Ovary (tissue), 9 donors: ENCODE data around the gene MGAT4B. TPM values are rescaled to one million over a fixed set of nuclear protein-coding genes. Genes with fewer than 3 reads are reported as not detected.

ENCODE experiments used
- DNase-seq, 5 donors: peaks; one replicate each; pipeline ENCODE4 v3.0.0-alpha.2; 2019 to 2020
- H3K27ac ChIP-seq, 2 donors: fragments of 200-600 bp; one replicate each; pipeline versions ENCODE4 v1.5.1 to v1.8.0; 2019 to 2022
- H3K27me3 ChIP-seq: fragments of 200-600 bp; one replicate; pipeline ENCODE4 v1.8.0; 2022
- H3K36me3 ChIP-seq: fragments of 200-600 bp; sonication (generic); one replicate; pipeline ENCODE4 v1.5.1; 2019
- H3K4me1 ChIP-seq: one replicate; pipeline ENCODE4 v1.8.1; 2013; ENCODE audit warnings: mild to moderate bottlenecking, moderate library complexity; ENCODE audit not compliant: insufficient read depth
- H3K4me3 ChIP-seq: fragments of 200-600 bp; sonication (generic); one replicate; pipeline ENCODE4 v1.5.1; 2017
- H3K9me3 ChIP-seq, 2 donors: fragments of 200-600 bp in 1 of 2; sonication (generic) in 1 of 2; one replicate each; pipeline versions ENCODE4 v1.5.1 to v1.8.1; 2013 to 2019; ENCODE audit warnings: mild to moderate bottlenecking in 1 of 2, moderate library complexity in 1 of 2
- EP300 ChIP-seq: sonication (generic); formaldehyde crosslinking; IDR thresholded peaks from one replicate; pipeline ENCODE4 v1.6.1; 2017; ENCODE audit warnings: antibody characterized with exemption
- POLR2A ChIP-seq: fragments of 450-650 bp; IDR thresholded peaks from one replicate; pipeline ENCODE4 v1.6.1; 2017; ENCODE audit warnings: antibody characterized with exemption, mild to moderate bottlenecking, moderate library complexity
- WGBS, 3 donors: extraction: QIAGEN DNeasy Blood & Tissue Kit in 1 of 3; methylation state at CpG; one replicate each; pipeline versions ENCODE4 v1.1.5 to v1.1.7; 2013 to 2017; 5-methylcytosine and 5-hydroxymethylcytosine counted together
- intact Hi-C, 4 donors: fragments of 100-400 bp; cut with DNase I; formaldehyde crosslinking; loops; one replicate each; pipeline versions ENCODE4 v1.11.0 to v1.15.1; 2022 to 2023
- polyA plus RNA-seq, 2 donors: library from polyadenylated mRNA; stranded (reverse); fragments of 200-250 nt in 1 of 2; fragments of 350-450 nt in 1 of 2; fragmentation: Illumina TruSeq in 1 of 2; extraction: RNeasy Lipid Tissue Mini Kit (QIAGEN cat#74804) in 1 of 2; gene quantifications; one replicate each; pipeline ENCODE4 v1.2.3, GENCODE V29; 2013 to 2014
- total RNA-seq, 7 donors: library from RNA; depleted of rRNA in 2 of 7; stranded (reverse); fragments of >200 nt in 2 of 7; fragmentation: NEBNext Ultra II Directional in 3 of 7; extraction: Animal tissue kit (Norgen Biotek cat#: 25700) in 3 of 7; gene quantifications; one replicate each; pipeline versions ENCODE4 v1.1.0 to v1.2.4, GENCODE V29; 2016 to 2023
- TF ChIP-seq, protein P1 (sequence below), 3 donors: fragments of 450-650 bp in 2 of 3; fragments of 200-600 bp in 1 of 3; IDR thresholded peaks; one replicate each; pipeline versions ENCODE4 v1.5.1 to v1.8.0; 2016 to 2022; ENCODE audit warnings: antibody characterized with exemption in 3 of 3, mild to moderate bottlenecking in 1 of 3
- donor health status: DM: no; HTN: no; CAD: no; lungs with moderate emphysema.
- donor health status: DM: no; HTN: no; CAD: no.
- donor health status: Bipolar disorder and iron deficiency.
- donor health status: DM: yes; HTN: yes; CAD: no.
- donor health status: DM: no; HTN: no; CAD: no.
- donor health status: DM: yes; HTN: yes; CAD: no.

MGAT4B gene
- total and polyA plus RNA-seq, 9 donors, result 51.0 to 102 (median 65.6) TPM

DNA sequence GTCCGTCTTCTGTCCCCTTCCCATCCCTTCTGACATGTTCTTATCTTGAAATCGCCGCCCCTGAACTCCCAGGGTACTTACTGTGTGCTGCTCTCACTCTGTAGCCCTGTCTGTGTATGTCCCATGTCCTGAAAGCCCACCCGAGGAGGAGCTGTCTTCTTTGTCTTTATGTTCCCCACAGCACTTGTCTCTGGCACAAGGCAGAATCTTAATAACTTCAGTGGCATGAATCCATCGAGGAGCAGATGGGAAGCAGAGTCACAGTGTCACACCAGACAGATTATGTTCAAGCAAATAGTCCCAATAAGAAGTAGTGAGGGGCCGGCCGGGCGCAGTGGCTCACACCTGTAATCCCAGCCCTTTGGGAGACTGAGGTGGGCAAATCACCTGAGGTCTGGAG is 42.6 kb downstream of the MGAT4B start:
- no peaks in the 10 kb centered on the region for H3K9me3 ChIP-seq
- TF ChIP-seq EP300 (no peak), POLR2A (no peak)
- TF ChIP-seq, protein P1, sequence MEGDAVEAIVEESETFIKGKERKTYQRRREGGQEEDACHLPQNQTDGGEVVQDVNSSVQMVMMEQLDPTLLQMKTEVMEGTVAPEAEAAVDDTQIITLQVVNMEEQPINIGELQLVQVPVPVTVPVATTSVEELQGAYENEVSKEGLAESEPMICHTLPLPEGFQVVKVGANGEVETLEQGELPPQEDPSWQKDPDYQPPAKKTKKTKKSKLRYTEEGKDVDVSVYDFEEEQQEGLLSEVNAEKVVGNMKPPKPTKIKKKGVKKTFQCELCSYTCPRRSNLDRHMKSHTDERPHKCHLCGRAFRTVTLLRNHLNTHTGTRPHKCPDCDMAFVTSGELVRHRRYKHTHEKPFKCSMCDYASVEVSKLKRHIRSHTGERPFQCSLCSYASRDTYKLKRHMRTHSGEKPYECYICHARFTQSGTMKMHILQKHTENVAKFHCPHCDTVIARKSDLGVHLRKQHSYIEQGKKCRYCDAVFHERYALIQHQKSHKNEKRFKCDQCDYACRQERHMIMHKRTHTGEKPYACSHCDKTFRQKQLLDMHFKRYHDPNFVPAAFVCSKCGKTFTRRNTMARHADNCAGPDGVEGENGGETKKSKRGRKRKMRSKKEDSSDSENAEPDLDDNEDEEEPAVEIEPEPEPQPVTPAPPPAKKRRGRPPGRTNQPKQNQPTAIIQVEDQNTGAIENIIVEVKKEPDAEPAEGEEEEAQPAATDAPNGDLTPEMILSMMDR (IDR thresholded peaks at IDR 0.05), result no peak
- H3K4me1 ChIP-seq, result peaks cover 2% of the 10 kb centered on the region
- no peak overlapping the region for H3K27ac ChIP-seq
- no peak for DNase-seq
- no peaks in the 10 kb centered on the region for H3K36me3 ChIP-seq
- H3K4me3 ChIP-seq, result no peak overlapping the region
- H3K27me3 ChIP-seq, result no peaks in the 10 kb centered on the region
- 70 to 74% (median 71%) methylated on average over 8 of the region's 8 CpGs for WGBS, 3 donors
- intact Hi-C loops, result loop anchor here in 3 of 4 donors (5.0 to 10.0 kb wide), 2 partner anchors 33 to 141 kb away; partner anchors contain the start of gene TBC1D9B (in 1 of the 3)

DNA sequence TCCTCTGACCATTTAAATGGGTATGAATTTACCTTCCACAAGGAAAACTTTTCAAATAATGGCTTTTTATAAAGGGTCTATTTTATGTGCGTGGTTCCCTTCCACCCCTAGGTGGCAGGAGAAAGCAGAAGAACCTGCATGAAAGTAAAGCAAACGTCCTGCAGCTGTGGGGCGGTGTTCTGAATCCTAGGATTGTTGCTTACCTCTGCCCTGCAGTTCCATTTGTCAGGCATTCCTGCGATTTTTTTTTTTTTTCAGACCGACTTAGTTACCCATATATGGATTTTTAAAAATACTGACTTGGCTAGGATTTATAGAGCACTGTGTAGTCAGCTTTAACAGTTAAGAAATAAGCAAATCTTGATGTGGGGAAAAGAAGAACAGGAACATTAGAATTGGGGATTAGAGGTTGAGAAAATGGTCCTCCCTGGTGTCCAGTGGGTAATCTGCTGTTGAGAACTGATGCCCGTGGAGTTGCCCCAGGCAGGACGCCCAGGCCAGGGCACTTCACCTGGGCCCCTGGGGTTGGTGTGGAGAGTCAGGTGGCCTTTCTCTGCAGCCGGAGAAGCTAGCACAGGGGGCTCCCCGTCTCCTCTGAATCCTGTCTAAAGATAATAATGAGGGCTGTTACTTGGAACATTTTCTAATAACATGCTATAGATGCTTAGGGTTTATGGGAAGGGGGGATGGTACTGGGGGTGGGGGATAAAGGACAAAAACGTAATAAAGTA is 43.3 kb downstream of the MGAT4B start:
- Histone ChIP-seq H3K36me3 (no peaks in the 10 kb centered on the region), H3K9me3 (no peaks in the 10 kb centered on the region), H3K27ac (no peak overlapping the region), H3K4me1 (peaks cover 2% of the 10 kb centered on the region), H3K4me3 (no peak overlapping the region), H3K27me3 (no peaks in the 10 kb centered on the region)
- DNase-seq, result peak; percentile 55 to 81 (median 68)
- TF ChIP-seq, protein P1 (IDR thresholded peaks at IDR 0.05), result peak; percentile 58 to 88 (median 87)
- TF ChIP-seq EP300, result no peak
- intact Hi-C loops, result loop anchor here in 3 of 4 donors (5.0 to 10.0 kb wide), 2 partner anchors 34 to 141 kb away; partner anchors contain the start of gene TBC1D9B (in 1 of the 3)
- WGBS, 3 donors, result 13 to 14% (median 13%) methylated on average over 10 of the region's 10 CpGs

DNA sequence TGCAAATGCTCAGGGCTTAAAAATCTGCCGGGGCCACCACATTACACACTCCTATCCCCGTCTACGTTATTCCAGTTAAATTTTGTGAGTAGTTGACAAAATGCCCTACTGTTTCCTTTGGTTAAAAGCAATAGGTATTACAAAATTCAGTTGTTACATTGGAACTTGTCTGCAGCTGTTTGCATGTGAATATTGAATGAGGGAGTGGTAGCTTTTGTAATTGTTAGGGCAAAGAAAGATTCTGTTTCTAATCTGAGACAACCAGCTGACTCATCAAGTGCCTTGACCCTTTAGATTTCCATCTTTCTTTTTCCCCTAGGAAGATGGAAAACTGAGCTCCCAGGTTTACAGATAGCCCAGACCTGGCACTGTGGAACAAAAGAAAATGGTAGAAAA is 43.9 kb downstream of the MGAT4B start:
- Histone ChIP-seq H3K36me3 (no peaks in the 10 kb centered on the region), H3K27ac (peak overlapping the region in 1 of 2 donors; percentile 11), H3K9me3 (no peaks in the 10 kb centered on the region), H3K4me3 (no peak overlapping the region), H3K27me3 (no peaks in the 10 kb centered on the region), H3K4me1 (peaks cover 2% of the 10 kb centered on the region)
- no peak for DNase-seq
- intact Hi-C loops, result loop anchor here in 3 of 4 donors (5.0 to 10.0 kb wide), 2 partner anchors 35 to 142 kb away; partner anchors contain the start of gene TBC1D9B (in 1 of the 3)
- no peak for TF ChIP-seq POLR2A
- TF ChIP-seq, protein P1 (IDR thresholded peaks at IDR 0.05), result no peak
- TF ChIP-seq EP300, result no peak
- 6 to 18% (median 10%) methylated on average over 3 of the region's 3 CpGs for WGBS, 3 donors

DNA sequence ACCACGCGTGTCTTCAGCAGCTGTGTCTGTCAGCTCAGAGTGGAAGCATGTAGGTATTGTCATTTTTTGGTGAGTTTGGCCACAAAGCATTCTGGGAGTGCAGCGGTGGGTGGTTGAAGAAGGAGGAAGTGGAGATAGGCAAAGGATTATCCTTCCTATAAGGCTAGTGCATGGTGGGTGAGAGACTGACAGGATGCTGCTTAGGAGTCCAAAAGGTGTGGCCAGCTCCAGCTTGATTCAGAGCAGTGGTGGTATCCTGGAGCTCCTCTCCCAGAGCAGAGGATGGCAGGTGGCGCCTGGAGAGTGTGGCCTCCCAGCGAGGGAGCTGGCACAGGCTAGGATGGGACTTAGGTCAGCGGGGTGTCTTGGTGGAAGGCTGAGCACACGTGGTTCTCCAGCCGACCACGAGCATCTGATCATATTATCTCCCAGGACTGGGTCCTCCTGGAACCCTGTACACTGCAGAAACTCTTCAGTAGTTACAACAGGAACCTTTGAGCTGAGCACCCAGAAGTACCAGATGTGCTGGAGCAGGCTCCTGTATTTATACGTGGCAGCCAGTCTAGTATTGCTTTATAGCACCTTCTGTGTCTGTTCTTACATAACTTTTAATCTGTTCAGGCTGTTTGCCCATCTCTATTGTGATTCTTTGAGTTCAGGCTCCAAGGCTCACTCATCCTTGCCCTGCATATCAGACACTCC is 44.4 kb downstream of the MGAT4B start:
- DNase-seq, result no peak
- Histone ChIP-seq H3K9me3 (no peaks in the 10 kb centered on the region), H3K27ac (peak overlapping the region in 1 of 2 donors; percentile 11), H3K4me3 (no peak overlapping the region), H3K27me3 (no peaks in the 10 kb centered on the region), H3K36me3 (no peaks in the 10 kb centered on the region), H3K4me1 (peaks cover 2% of the 10 kb centered on the region)
- WGBS, 3 donors, result 43 to 48% (median 46%) methylated on average over 10 of the region's 10 CpGs
- no peak for TF ChIP-seq EP300
- TF ChIP-seq, protein P1 (IDR thresholded peaks at IDR 0.05), result no peak
- no peak for TF ChIP-seq POLR2A
- intact Hi-C loops, result loop anchor here in 3 of 4 donors (5.0 to 10.0 kb wide), 2 partner anchors 35 to 143 kb away; partner anchors contain the start of gene TBC1D9B (in 1 of the 3)
